ENCODE measurements around the gene THAP5. TPM values are rescaled to one million over a fixed set of nuclear protein-coding genes. Genes with fewer than 3 reads are reported as not detected.

The THAP5 gene
- total RNA-seq, 1 experiment from 2014 or later: 19.5 TPM

DNA sequence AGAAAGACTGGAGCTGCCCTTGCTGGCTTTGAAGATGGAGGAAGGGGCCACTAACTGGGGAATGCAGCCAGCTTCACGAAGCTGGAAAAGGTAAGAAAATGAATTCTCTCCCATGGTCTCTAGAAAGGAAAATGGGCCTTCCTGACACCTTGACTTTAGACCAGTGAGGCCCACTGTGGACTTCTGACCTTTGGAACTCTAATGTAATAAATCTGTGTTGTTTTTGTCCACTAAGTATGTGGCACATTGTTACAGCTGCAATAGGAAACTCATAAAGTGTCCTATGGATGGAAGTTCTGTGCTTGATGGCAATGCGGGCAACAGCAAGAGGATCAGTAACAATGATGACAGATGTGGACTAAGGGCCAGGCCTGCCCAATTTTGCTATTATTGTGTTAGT is 21.1 kb upstream of the THAP5 start:
- ATAC-seq (no peak), DNase-seq (ENCODE audit: low spot score) (no peak)
- H3K4me1 Mint-ChIP-seq: peaks cover 17% of the 10 kb centered on the region
- H3K4me3 Mint-ChIP-seq: no peak overlapping the region
- peaks cover 6% of the 10 kb centered on the region for H3K27me3 Mint-ChIP-seq (ENCODE audit: low read depth)
- POLR2A ChIA-PET: no interaction called here
- no peak overlapping the region for H3K27ac Mint-ChIP-seq
- CTCF ChIA-PET: no interaction called here
- H3K36me3 Mint-ChIP-seq: no peaks in the 10 kb centered on the region
- no peak for TF ChIP-seq GABPB1 (CRISPR knock-in tag; IDR thresholded peaks at IDR 0.05)
- TF ChIP-seq ZNF423 (CRISPR knock-in tag; IDR thresholded peaks at IDR 0.05): no peak
- TF ChIP-seq, protein P1, sequence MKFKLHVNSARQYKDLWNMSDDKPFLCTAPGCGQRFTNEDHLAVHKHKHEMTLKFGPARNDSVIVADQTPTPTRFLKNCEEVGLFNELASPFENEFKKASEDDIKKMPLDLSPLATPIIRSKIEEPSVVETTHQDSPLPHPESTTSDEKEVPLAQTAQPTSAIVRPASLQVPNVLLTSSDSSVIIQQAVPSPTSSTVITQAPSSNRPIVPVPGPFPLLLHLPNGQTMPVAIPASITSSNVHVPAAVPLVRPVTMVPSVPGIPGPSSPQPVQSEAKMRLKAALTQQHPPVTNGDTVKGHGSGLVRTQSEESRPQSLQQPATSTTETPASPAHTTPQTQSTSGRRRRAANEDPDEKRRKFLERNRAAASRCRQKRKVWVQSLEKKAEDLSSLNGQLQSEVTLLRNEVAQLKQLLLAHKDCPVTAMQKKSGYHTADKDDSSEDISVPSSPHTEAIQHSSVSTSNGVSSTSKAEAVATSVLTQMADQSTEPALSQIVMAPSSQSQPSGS (CRISPR knock-in tag; IDR thresholded peaks at IDR 0.05; ENCODE audit: borderline replicate concordance, low read depth): no peak
- no peak for TF ChIP-seq KAT7 (CRISPR knock-in tag; IDR thresholded peaks at IDR 0.05; ENCODE audit: borderline replicate concordance)
- TF ChIP-seq, protein P2, sequence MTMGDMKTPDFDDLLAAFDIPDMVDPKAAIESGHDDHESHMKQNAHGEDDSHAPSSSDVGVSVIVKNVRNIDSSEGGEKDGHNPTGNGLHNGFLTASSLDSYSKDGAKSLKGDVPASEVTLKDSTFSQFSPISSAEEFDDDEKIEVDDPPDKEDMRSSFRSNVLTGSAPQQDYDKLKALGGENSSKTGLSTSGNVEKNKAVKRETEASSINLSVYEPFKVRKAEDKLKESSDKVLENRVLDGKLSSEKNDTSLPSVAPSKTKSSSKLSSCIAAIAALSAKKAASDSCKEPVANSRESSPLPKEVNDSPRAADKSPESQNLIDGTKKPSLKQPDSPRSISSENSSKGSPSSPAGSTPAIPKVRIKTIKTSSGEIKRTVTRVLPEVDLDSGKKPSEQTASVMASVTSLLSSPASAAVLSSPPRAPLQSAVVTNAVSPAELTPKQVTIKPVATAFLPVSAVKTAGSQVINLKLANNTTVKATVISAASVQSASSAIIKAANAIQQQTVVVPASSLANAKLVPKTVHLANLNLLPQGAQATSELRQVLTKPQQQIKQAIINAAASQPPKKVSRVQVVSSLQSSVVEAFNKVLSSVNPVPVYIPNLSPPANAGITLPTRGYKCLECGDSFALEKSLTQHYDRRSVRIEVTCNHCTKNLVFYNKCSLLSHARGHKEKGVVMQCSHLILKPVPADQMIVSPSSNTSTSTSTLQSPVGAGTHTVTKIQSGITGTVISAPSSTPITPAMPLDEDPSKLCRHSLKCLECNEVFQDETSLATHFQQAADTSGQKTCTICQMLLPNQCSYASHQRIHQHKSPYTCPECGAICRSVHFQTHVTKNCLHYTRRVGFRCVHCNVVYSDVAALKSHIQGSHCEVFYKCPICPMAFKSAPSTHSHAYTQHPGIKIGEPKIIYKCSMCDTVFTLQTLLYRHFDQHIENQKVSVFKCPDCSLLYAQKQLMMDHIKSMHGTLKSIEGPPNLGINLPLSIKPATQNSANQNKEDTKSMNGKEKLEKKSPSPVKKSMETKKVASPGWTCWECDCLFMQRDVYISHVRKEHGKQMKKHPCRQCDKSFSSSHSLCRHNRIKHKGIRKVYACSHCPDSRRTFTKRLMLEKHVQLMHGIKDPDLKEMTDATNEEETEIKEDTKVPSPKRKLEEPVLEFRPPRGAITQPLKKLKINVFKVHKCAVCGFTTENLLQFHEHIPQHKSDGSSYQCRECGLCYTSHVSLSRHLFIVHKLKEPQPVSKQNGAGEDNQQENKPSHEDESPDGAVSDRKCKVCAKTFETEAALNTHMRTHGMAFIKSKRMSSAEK (CRISPR knock-in tag; IDR thresholded peaks at IDR 0.05; ENCODE audit: borderline replicate concordance): no peak
- TF ChIP-seq CBFB (CRISPR knock-in tag; IDR thresholded peaks at IDR 0.05; ENCODE audit: low read depth): no peak
- TF ChIP-seq, protein P3, sequence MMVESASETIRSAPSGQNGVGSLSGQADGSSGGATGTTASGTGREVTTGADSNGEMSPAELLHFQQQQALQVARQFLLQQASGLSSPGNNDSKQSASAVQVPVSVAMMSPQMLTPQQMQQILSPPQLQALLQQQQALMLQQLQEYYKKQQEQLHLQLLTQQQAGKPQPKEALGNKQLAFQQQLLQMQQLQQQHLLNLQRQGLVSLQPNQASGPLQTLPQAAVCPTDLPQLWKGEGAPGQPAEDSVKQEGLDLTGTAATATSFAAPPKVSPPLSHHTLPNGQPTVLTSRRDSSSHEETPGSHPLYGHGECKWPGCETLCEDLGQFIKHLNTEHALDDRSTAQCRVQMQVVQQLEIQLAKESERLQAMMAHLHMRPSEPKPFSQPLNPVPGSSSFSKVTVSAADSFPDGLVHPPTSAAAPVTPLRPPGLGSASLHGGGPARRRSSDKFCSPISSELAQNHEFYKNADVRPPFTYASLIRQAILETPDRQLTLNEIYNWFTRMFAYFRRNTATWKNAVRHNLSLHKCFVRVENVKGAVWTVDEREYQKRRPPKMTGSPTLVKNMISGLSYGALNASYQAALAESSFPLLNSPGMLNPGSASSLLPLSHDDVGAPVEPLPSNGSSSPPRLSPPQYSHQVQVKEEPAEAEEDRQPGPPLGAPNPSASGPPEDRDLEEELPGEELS (CRISPR knock-in tag; IDR thresholded peaks at IDR 0.05): no peak
- TF ChIP-seq, protein P4, sequence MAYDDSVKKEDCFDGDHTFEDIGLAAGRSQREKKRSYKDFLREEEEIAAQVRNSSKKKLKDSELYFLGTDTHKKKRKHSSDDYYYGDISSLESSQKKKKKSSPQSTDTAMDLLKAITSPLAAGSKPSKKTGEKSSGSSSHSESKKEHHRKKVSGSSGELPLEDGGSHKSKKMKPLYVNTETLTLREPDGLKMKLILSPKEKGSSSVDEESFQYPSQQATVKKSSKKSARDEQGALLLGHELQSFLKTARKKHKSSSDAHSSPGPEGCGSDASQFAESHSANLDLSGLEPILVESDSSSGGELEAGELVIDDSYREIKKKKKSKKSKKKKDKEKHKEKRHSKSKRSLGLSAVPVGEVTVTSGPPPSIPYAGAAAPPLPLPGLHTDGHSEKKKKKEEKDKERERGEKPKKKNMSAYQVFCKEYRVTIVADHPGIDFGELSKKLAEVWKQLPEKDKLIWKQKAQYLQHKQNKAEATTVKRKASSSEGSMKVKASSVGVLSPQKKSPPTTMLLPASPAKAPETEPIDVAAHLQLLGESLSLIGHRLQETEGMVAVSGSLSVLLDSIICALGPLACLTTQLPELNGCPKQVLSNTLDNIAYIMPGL (CRISPR knock-in tag; IDR thresholded peaks at IDR 0.05): no peak
- TF ChIP-seq, protein P5, sequence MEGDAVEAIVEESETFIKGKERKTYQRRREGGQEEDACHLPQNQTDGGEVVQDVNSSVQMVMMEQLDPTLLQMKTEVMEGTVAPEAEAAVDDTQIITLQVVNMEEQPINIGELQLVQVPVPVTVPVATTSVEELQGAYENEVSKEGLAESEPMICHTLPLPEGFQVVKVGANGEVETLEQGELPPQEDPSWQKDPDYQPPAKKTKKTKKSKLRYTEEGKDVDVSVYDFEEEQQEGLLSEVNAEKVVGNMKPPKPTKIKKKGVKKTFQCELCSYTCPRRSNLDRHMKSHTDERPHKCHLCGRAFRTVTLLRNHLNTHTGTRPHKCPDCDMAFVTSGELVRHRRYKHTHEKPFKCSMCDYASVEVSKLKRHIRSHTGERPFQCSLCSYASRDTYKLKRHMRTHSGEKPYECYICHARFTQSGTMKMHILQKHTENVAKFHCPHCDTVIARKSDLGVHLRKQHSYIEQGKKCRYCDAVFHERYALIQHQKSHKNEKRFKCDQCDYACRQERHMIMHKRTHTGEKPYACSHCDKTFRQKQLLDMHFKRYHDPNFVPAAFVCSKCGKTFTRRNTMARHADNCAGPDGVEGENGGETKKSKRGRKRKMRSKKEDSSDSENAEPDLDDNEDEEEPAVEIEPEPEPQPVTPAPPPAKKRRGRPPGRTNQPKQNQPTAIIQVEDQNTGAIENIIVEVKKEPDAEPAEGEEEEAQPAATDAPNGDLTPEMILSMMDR (IDR thresholded peaks at IDR 0.05): no peak
- 0 out of 2 replicates have a peak, but pooled peaks cover under 1% of the 10 kb centered on the region for H3K9me3 Mint-ChIP-seq

DNA sequence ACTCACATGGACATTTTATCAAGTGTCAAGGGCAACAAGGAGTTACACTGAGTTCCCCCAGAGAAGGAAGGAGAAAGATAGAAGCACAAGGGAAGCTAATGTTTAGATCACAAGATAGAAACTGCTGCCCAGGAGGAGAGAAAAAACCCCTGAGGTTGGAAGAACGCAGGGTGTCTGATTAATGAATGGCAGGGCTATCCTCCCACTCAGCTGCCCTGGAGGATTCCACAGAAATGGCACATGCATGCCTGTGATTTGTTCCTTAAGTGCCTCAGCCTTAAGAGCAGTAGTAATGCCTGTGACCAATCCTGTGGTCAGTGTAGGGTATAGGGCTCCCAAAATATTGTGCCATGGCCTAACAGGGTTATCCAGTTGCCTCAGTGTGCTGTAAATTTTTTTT is 20.4 kb upstream of the THAP5 start:
- DNase-seq (ENCODE audit: low spot score) (no peak), ATAC-seq (no peak)
- Mint-ChIP-seq H3K27ac (no peak overlapping the region), H3K36me3 (no peaks in the 10 kb centered on the region), H3K9me3 (no peaks in the 10 kb centered on the region), H3K4me1 (peaks cover 17% of the 10 kb centered on the region), H3K4me3 (no peak overlapping the region), H3K27me3 (ENCODE audit: low read depth) (peaks cover 6% of the 10 kb centered on the region)
- POLR2A ChIA-PET: no interaction called here
- CTCF ChIA-PET: no interaction called here
- TF ChIP-seq, protein P6, sequence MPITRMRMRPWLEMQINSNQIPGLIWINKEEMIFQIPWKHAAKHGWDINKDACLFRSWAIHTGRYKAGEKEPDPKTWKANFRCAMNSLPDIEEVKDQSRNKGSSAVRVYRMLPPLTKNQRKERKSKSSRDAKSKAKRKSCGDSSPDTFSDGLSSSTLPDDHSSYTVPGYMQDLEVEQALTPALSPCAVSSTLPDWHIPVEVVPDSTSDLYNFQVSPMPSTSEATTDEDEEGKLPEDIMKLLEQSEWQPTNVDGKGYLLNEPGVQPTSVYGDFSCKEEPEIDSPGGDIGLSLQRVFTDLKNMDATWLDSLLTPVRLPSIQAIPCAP (CRISPR knock-in tag; IDR thresholded peaks at IDR 0.05): no peak
- TF ChIP-seq ZNF416 (CRISPR knock-in tag; IDR thresholded peaks at IDR 0.05) (no peak), FOXP1 (CRISPR knock-in tag; IDR thresholded peaks at IDR 0.05; ENCODE audit: borderline replicate concordance) (no peak), ZNF138 (CRISPR knock-in tag; conservative IDR thresholded peaks at IDR 0.05) (no peak), ZNF317 (CRISPR knock-in tag; IDR thresholded peaks at IDR 0.05; ENCODE audit: borderline replicate concordance, low read depth) (no peak), SOX15 (CRISPR knock-in tag; IDR thresholded peaks at IDR 0.05) (no peak), TP53 (CRISPR knock-in tag; IDR thresholded peaks at IDR 0.05) (no peak), PRRX2 (CRISPR knock-in tag; IDR thresholded peaks at IDR 0.05) (no peak), ETV6 (CRISPR knock-in tag; IDR thresholded peaks at IDR 0.05) (no peak), RORB (CRISPR knock-in tag; IDR thresholded peaks at IDR 0.05) (no peak), NFE2L1 (CRISPR knock-in tag; IDR thresholded peaks at IDR 0.05) (no peak)
- TF ChIP-seq, protein P7, sequence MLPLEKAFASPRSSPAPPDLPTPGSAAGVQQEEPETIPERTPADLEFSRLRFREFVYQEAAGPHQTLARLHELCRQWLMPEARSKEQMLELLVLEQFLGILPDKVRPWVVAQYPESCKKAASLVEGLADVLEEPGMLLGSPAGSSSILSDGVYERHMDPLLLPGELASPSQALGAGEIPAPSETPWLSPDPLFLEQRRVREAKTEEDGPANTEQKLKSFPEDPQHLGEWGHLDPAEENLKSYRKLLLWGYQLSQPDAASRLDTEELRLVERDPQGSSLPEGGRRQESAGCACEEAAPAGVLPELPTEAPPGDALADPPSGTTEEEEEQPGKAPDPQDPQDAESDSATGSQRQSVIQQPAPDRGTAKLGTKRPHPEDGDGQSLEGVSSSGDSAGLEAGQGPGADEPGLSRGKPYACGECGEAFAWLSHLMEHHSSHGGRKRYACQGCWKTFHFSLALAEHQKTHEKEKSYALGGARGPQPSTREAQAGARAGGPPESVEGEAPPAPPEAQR (CRISPR knock-in tag; IDR thresholded peaks at IDR 0.05): no peak
- TF ChIP-seq, protein P8, sequence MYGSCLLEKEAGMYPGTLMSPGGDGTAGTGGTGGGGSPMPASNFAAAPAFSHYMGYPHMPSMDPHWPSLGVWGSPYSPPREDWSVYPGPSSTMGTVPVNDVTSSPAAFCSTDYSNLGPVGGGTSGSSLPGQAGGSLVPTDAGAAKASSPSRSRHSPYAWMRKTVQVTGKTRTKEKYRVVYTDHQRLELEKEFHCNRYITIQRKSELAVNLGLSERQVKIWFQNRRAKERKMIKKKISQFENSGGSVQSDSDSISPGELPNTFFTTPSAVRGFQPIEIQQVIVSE (CRISPR knock-in tag; IDR thresholded peaks at IDR 0.05; ENCODE audit: borderline replicate concordance): no peak
